SH-SY5Y (cell line): Measurements from ENCODE around the gene ATP2B2.

Source experiments
- GATA2 ChIP-seq: IDR thresholded peaks from 2 replicates; pipeline ENCODE4 v1.6.1; 2011; ENCODE audit warnings: mild to moderate bottlenecking, low read depth, low read length
- GATA3 ChIP-seq: IDR thresholded peaks from 2 replicates; pipeline ENCODE4 v1.6.1; 2011; ENCODE audit warnings: low read depth, mild to moderate bottlenecking, low read length, moderate library complexity

GRCh38 chr3:10335190-10335738, 170.1 kb downstream of the ATP2B2 start:
- TF ChIP-seq GATA2 (no peak), GATA3 (no peak)
